GM19397 (cell line): ENCODE data around the gene INSL3.
A peak's percentile ranks its signal among the peaks of the same experiment; 100 is the strongest.

Source experiments
- ATAC-seq: cut with Tn5 transposase; IDR thresholded peaks from one replicate; pipeline ENCODE4 v1.9.1; 2021; ENCODE audit warnings: mild to moderate bottlenecking, moderate library complexity; ENCODE audit not compliant: unreplicated experiment

The INSL3 gene

DNA sequence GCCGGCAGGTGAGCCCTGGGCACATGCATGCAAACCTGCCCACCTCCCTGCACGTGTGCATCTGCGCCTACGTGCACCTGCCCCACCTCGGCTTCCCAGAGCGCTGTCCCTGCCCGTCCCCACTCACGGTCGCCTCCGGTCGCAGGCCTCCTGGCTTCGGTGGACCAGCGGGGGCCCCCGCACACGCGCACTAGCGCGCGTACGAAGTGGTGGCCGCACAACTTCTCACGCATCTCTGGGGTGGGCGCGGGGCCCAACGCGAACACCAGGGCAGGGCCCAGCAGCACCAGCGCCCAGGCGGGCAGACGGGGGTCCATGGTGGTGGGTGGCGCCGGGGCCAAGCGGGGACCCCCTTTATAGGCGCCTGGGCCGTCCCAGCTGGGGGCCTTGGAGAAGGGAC lies at the start of gene INSL3:
TSS of gene INSL3 (minus strand) at position 330 of the 400 bp plus-strand sequence. CDS start at position 317, 13 bp downstream.
- no peak for ATAC-seq

DNA sequence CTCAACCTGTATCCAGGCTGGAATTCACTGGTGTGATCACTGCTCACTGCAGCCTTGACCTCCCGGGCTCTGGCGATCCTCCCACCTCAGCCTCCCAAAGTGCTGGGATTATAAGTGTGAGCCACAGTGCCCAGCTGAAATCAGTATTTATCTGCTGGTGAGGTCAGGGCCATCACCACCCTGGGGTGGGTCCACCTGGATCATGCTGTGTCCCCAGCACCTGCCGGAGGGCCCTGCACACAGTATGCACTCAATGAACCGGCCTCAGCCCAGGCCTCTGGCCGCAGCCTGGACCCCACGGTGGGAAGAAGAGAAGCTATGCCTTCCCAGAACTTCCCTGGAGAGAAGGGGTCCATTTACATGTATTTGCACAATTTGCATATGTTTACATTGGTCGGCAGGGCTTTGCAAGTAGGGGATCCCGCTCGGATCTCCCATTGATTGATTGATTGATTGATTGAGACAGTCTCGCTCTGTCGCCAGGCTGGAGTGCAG lies 47.8 kb upstream of the INSL3 start:
- ATAC-seq: no peak

DNA sequence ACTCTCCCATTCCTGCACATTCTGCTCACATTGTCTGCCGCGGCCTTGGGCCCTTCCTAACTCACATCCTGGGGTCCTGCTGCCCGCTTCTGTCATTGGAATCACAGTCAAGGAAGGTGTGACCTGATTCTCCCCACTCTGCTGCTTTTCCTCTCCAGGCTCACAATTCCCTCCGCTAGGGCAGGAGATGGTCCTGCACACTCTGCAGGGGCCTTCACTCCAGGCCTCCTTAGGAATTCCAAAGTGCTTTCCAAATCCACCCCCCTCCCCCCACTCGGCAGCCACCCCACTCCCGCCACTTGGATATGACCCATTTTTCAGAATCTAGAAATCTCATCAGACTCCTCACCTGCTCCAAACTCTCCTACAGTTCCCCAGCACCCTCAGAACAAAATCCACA lies 47.4 kb upstream of the INSL3 start:
- ATAC-seq: no peak

GRCh38 chr19:17866964-17867486 lies 45.7 kb upstream of the INSL3 start:
- no peak for ATAC-seq

GRCh38 chr19:17866312-17866963 lies 45.1 kb upstream of the INSL3 start:
- no peak for ATAC-seq

DNA sequence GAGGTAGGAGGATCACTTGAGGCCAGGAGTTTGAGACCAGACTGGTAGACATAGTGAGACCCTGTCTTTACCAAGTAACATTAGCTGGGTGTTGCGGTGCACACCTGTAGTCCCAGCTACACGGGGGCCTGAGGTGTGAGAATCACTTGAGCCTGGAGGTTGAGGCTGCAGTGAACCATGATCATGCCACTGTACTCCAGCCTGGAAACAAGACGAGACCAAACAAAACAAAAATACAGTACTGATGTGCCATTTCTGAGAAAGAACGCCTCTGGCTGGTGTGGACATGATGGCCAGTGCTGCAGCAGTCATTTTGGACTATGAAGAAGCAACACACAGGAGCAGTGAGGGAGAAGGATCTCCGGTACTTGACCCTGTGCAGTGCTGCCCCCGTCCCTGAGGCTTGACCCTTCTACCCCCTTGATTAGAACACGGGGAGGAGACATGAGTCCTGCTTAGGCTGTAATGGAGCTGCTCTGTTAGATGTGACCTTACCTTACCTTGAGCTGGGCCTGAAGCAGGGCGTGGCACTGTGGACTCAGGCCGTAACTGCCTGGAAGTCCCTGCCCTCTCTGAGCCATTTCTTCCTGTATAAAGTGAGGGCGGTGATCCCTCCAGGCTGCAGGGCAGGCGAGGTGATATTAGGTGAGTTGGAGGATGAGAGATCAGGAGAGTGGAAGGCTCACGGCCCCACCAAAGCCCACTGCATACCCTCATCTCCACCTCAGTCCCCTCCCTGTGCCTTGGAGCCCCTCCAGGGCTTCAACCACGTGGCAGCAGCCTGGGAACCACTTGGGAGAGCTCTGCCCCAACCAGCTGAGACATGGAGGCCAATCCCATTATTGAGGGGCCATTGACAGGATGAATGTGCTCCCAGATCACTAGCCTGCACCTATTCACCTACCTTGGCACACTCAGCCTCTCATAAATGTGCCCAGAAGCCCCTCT lies 44.3 kb upstream of the INSL3 start:
- ATAC-seq: no peak

DNA sequence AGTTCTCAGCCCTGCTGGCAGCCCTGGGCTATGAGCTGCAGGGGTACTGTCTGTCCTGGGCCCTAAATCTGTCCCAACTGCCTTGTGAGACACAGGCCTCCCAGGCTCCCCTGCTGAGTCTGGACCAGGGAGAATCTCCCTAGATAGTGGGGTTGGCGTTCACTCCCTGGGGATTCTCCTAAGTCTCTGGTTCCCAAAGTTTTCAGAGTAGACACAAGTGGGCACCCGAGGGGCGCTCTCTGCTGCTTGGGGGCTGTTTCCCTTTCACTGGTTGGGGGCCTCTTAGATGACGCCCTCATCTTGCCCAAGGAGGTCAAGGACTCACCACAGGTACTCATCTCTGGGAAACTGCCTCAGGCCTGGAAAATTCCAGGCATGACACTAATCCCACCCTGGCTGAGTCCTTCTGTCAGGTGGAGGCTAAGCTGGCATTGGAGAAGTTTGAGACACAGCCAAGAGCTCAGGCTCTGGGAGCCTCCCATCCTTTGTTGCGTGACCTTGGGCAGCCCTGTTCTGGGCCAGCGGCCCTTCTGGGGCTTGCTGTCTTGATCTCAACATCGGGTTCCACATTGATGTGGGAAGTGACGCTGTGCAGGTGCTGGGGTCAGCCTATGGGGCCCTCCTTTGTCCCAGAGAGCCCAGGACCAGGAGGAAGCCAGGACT lies 42.3 kb upstream of the INSL3 start:
- ATAC-seq: no peak

- no peak for ATAC-seq
Observed at GRCh38 chr19:17862711-17863519, 41.6 kb upstream of the INSL3 start.

GRCh38 chr19:17861542-17862402 lies 40.5 kb upstream of the INSL3 start:
- no peak for ATAC-seq

DNA sequence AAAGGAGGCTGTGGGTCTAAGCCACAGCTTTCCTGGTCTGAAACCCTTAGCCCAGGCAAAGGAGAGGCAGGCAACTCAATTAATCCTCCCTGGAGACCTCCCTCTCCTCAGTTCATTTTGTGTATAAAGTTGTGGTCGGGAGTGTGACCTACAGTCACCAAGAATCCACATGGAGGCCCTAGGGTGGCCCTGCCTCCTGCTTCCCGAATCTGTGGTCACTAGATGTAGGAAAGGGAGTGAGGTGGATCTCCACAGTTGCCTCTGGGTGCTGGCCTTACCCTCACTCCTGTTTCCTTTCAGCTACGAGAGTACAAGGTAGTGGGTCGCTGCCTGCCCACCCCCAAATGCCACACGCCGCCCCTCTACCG lies 39.7 kb upstream of the INSL3 start:
- no peak for ATAC-seq

GRCh38 chr19:17860331-17860992 lies 39.1 kb upstream of the INSL3 start:
- ATAC-seq: no peak

DNA sequence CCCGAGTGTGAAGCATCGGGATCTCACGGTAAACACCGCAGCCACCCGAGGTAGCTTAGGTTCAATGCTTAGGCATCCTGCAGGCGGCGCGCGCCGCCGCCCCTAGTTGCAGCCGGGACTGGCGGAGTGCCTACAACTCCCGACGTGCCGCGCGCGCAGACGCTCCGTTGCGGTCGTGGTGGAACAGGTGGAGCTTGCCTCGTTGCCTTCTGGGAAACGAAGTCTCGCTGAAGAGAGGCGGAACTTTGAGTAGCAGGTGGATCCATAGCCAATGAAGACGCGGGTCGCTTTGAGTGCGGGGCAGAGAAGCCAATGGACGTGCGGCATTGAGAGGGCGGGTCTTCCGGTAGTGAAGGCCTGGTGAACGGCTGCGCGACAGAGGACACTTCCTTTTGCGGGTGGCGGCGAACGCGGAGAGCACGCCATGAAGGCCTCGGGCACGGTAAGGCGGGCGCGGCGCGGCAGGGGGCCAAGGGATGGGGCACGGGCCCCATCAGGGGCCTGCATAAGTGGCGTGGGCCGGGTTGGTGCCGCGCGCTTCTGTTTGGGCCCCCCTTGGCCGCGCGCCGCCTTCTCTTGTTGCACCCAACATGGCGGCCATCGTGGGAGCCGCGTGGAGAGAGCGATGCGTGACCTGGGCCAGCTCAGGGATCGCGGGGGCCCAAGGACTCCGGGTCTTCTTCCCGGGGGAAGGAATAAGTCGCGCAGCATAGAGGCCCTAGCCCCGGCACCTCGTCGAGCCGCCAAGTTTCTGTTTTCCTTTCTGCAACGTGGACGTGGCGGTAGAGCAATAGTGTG lies 38.4 kb upstream of the INSL3 start, which contains the start of gene RPL18A:
TSS of gene RPL18A (plus strand) at position 378 of the 798 bp plus-strand sequence. CDS start at position 425, 47 bp downstream.
- ATAC-seq: peak; percentile 89

DNA sequence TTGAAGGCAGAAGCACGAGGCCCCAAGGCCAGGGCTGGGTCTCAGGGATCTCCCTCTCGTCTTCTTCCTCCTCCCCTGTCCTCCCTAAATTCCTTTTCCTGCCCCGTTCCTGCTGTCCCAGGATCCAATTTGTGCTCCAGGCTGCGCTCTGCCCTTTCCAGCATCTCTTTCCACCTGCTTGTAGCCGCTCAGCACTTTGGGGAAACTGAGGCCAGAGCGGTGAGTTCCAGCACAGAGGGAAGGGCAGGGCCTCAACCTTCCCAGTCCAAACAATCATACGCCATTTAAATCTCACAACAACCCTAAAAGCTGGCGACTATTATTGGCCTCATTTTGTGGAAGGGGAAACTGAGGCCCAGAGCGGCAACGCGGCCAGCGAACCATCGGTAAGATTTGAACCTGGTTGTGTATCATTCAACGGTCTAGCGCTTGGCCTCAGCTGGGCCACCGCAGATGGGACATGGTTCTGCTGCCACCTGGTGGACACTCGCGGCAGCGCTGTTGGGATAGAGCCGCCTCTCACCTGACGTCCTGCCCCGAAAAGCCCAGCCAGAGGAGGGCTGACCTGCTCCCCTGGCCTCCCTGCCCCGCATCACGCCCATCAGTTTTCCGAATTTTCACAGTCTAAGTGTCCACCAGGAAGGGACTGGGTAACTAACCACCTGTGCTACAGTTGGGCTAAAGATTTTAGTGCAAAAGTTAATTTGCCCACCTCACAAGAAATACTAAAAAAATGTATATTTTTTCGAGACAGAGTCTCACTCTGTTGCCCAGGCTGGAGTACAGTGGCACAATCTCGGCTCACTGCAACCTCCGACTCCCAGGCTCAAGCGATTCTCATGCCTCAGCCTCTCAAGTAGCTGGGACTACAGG lies 34.2 kb upstream of the INSL3 start:
- no peak for ATAC-seq

DNA sequence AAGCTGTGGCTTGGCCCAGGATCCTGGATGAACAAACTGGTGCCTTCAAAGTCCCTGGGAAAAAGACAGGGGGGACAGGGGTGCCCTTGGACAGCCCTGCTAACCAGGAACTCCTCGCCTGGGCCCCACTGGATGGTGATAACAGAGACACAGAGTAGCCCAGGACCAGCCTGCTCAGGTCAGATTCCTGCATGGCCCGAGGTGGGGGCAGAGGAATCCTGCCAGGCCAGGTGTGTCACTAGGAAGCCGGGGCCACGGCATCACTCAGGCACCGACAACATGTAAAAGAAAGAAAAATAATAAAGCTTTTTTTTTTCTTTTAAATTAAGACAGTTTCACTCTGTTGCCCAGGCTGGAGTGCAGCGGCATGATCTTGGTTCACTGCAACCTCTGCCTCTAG lies 32.7 kb upstream of the INSL3 start:
- ATAC-seq: no peak

DNA sequence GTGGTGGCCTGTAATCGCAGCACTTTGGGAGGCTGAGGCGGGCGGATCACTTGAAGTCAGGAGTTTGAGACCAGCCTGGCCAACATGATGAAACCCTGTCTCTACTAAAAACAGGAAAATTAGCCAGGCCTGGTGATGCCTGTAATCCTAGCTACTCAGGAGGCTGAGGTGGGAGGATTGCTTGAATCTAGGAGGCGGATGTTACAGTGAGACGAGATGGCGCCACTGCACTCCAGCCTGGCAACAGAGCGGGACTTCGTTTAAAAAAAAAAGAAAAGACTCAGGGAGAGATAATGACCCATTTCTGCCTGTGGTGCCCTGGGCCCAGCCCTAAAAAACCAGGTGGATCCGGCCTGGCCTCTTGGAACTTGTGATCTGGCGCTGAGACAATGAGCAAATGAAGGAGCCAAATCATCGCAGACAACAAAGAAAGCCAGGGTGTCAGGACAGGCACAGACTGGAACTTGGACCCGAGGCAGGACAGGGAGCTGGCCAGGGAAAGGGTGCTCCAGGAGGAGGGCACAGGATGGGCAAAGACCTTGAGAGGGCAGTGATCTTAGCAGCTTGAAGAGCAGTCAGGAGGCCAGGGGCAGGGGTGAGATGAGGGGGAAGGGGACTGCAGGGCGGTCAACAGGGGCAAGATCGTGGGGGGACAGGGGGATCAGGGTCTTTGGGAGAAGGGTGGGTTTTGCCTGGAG lies 27.4 kb upstream of the INSL3 start:
- ATAC-seq: no peak
